GM12878 (cell line): ENCODE measurements around the gene ERP27. TPM values are rescaled to one million over a fixed set of nuclear protein-coding genes. Genes with fewer than 3 reads are reported as not detected.
A peak's percentile ranks its signal among the peaks of the same experiment; 100 is the strongest.

ENCODE experiments used
- ATAC-seq: fragments of 200-7000 bp; cut with Tn5 transposase; 3 replicates; pipeline ENCODE4 v1.9.1; 2020; ENCODE audit warnings: mild to moderate bottlenecking, moderate library complexity
- BruUV-seq: library from RNA; stranded (reverse); fragments of 400-500 nt; replicated peaks from 2 replicates; lab custom pipeline; 2021; lab: Mats Ljungman, UMichigan
- CTCF ChIA-PET: fragments of 300-600 bp; sonication (Branson Sonifier 250); formaldehyde crosslinking; extraction: SDS; loops from one replicate; lab custom pipeline; 2021; ENCODE audit warnings: inconsistent platforms; lab: Yijun Ruan, JAX
- POLR2A ChIA-PET: fragments of 350-600 bp; formaldehyde crosslinking; extraction: SDS; loops from one replicate; lab custom pipeline; 2021; ENCODE audit warnings: inconsistent platforms; lab: Charles Lee
- RAD21 ChIA-PET: fragments of 300-600 bp; sonication (Branson Sonifier 250); formaldehyde crosslinking; loops from one replicate; lab custom pipeline; 2023; ENCODE audit warnings: antibody characterized with exemption; ENCODE audit not compliant: unreplicated experiment; lab: Charles Lee
- SMC1A ChIA-PET: fragments of 300-600 bp; sonication (Branson Sonifier 250); formaldehyde crosslinking; loops from one replicate; lab custom pipeline; 2023; ENCODE audit not compliant: unreplicated experiment, uncharacterized antibody; lab: Charles Lee
- DNase-seq: peaks from one replicate; pipeline ENCODE4 v3.0.0-alpha.2; 2011; ENCODE audit warnings: low read depth, low spot score
- FAIRE-seq: peaks from 3 replicates; lab custom pipeline; 2011; peaks lifted over from hg19 to GRCh38; lab: Jason Lieb, UNC
- H2AFZ ChIP-seq: 2 replicates; pipeline ENCODE4 v1.6.0; 2011; ENCODE audit warnings: low read depth, low read length, control low read depth; ENCODE audit not compliant: control insufficient read depth
- H3K27ac ChIP-seq: 2 replicates; pipeline ENCODE4 v1.5.1; 2011; ENCODE audit warnings: control low read depth; ENCODE audit not compliant: control insufficient read depth, insufficient read depth
- H3K27me3 ChIP-seq, 2 experiments: replicated peaks in 1 of 2; 2 replicates each; pipeline versions ENCODE4 v1.6.0 to v1.6.1; 2011; ENCODE audit warnings: low read length in 1 of 2; ENCODE audit not compliant: control insufficient read depth in 2 of 2, insufficient read depth in 2 of 2
- H3K36me3 ChIP-seq, 2 experiments: 2 replicates each; pipeline ENCODE4 v1.5.1; 2011; ENCODE audit warnings: low read length in 1 of 2; ENCODE audit not compliant: control insufficient read depth in 2 of 2, insufficient read depth in 2 of 2
- H3K4me1 ChIP-seq: 2 replicates; pipeline ENCODE4 v1.6.1; 2011; ENCODE audit warnings: mild to moderate bottlenecking, low read length, moderate library complexity, mixed read lengths; ENCODE audit not compliant: control insufficient read depth, insufficient read depth
- H3K4me2 ChIP-seq: 2 replicates; pipeline ENCODE4 v1.6.0; 2011; ENCODE audit warnings: control low read depth; ENCODE audit not compliant: control insufficient read depth, insufficient read depth
- H3K4me3 ChIP-seq: fragments of 200-600 bp; sonication (generic); 2 replicates; pipeline ENCODE4 v1.5.1; 2016
- H3K79me2 ChIP-seq: 2 replicates; pipeline ENCODE4 v1.6.0; 2011; ENCODE audit warnings: low read length; ENCODE audit not compliant: control insufficient read depth, insufficient read depth
- H3K9ac ChIP-seq: 2 replicates; pipeline ENCODE4 v1.8.0; 2011; ENCODE audit warnings: low read length, control low read depth, mixed read lengths; ENCODE audit not compliant: control insufficient read depth, insufficient read depth
- H3K9me3 ChIP-seq: replicated peaks from 3 replicates; pipeline ENCODE4 v1.5.1; 2011; ENCODE audit warnings: mild to moderate bottlenecking, low read length; ENCODE audit not compliant: control insufficient read depth, insufficient read depth
- H4K20me1 ChIP-seq: 2 replicates; pipeline ENCODE4 v1.6.0; 2011; ENCODE audit not compliant: control insufficient read depth, insufficient read depth
- BCL11A ChIP-seq: IDR thresholded peaks from 2 replicates; pipeline ENCODE4 v1.6.1; 2011; ENCODE audit warnings: low read depth, low read length
- E2F4 ChIP-seq: IDR thresholded peaks from 2 replicates; pipeline ENCODE4 v1.6.1; 2012; ENCODE audit warnings: low read depth, low read length, improper control_type of control experiment
- FOXK2 ChIP-seq: fragments of 450-650 bp; IDR thresholded peaks from 2 replicates; pipeline ENCODE4 v1.6.1; 2017; ENCODE audit warnings: mild to moderate bottlenecking, moderate library complexity
- HCFC1 ChIP-seq: fragments of 150-350 bp; IDR thresholded peaks from 2 replicates; pipeline ENCODE4 v1.6.1; 2014; ENCODE audit warnings: low read length
- MAX ChIP-seq: IDR thresholded peaks from 2 replicates; pipeline ENCODE4 v1.6.1; 2012; ENCODE audit warnings: low read depth, low read length, improper control_type of control experiment
- NKRF ChIP-seq: fragments of 450-650 bp; conservative IDR thresholded peaks from 2 replicates; pipeline ENCODE4 v1.6.1; 2017; ENCODE audit warnings: mild to moderate bottlenecking, moderate library complexity
- POLR2A ChIP-seq: IDR thresholded peaks from 2 replicates; pipeline ENCODE4 v1.6.1; 2011; ENCODE audit warnings: low read depth, mild to moderate bottlenecking, low read length
- SMAD5 ChIP-seq: IDR thresholded peaks from 2 replicates; pipeline ENCODE4 v1.6.1; 2016; ENCODE audit warnings: antibody characterized with exemption, low read depth
- SMC3 ChIP-seq: IDR thresholded peaks from 2 replicates; pipeline ENCODE4 v1.6.1; 2011; ENCODE audit warnings: low read length, improper control_type of control experiment, borderline replicate concordance
- SREBF1 ChIP-seq: IDR thresholded peaks from 2 replicates; pipeline ENCODE4 v1.6.1; 2012; ENCODE audit warnings: mild to moderate bottlenecking, low read length
- SUZ12 ChIP-seq: fragments of 200-600 bp; sonication (generic); IDR thresholded peaks from one replicate; pipeline ENCODE4 v1.6.1; 2018; ENCODE audit warnings: antibody characterized with exemption, mild to moderate bottlenecking; ENCODE audit not compliant: unreplicated experiment
- TARDBP ChIP-seq: IDR thresholded peaks from 2 replicates; pipeline ENCODE4 v1.6.1; 2016; ENCODE audit warnings: borderline replicate concordance
- TCF7 ChIP-seq: IDR thresholded peaks from 2 replicates; pipeline ENCODE4 v1.6.1; 2014; ENCODE audit warnings: antibody characterized with exemption, borderline replicate concordance
- USF1 ChIP-seq: IDR thresholded peaks from 2 replicates; pipeline ENCODE4 v1.6.1; 2011; ENCODE audit warnings: borderline replicate concordance, low read depth, mild to moderate bottlenecking, moderate library complexity, mixed read lengths, low read length; ENCODE audit not compliant: insufficient read depth; ENCODE audit errors: extremely low read length
- WGBS: methylation state at CpG from one replicate; pipeline ENCODE4 v1.1.6; 2016; ENCODE audit warnings: low lambda C conversion rate; ENCODE audit not compliant: insufficient replicate concordance, insufficient coverage; ENCODE audit errors: missing lambda C conversion rate; 5-methylcytosine and 5-hydroxymethylcytosine counted together
- in situ Hi-C: fragments of 300-500 bp; cut with MboI; formaldehyde crosslinking; loops from 9 replicates; pipeline ENCODE4 v1.14.3; 2018; ENCODE audit warnings: mixed read lengths
- intact Hi-C: fragments of 100-400 bp; cut with micrococcal nuclease; formaldehyde crosslinking; loops from one replicate; pipeline ENCODE4 v1.14.2; 2022; ENCODE audit not compliant: unreplicated experiment
- polyA plus RNA-seq, 11 experiments: library from polyadenylated mRNA; depleted of rRNA in 4 of 11; unstranded in 6 of 11; stranded (reverse) in 5 of 11; fragments of >200 nt; fragmentation: Nextera tagmentation in 4 of 11; fragmentation: Illumina TruSeq in 1 of 11; extraction: Ambion mirVana in 4 of 11; extraction: Trizol in 1 of 11; gene quantifications; 1 replicate in 1 of 11; 2 replicates in 10 of 11; pipeline versions ENCODE4 v1.2.1 to v1.2.3, GENCODE V29; 2011 to 2016; ENCODE audit warnings: inconsistent platforms in 2 of 11, missing spikeins in 2 of 11, low read depth in 1 of 11
- total RNA-seq, 4 experiments: library from RNA; depleted of rRNA in 3 of 4; stranded (reverse); fragments of >200 nt in 3 of 4; fragmentation: Illumina TruSeq in 1 of 4; extraction: Trizol in 1 of 4; gene quantifications; 2 replicates each; pipeline versions ENCODE4 v1.2.1 to v1.2.3, GENCODE V29; 2013 to 2021
- TF ChIP-seq, protein P1 (sequence below): IDR thresholded peaks from 2 replicates; pipeline ENCODE4 v1.6.1; 2011; ENCODE audit warnings: borderline replicate concordance, low read depth, mild to moderate bottlenecking, moderate library complexity, low read length; ENCODE audit not compliant: insufficient read depth, poor library complexity, severe bottlenecking
- TF ChIP-seq, protein P2 (sequence below): IDR thresholded peaks from 2 replicates; pipeline ENCODE4 v1.6.1; 2012; ENCODE audit warnings: low read length, inconsistent platforms

Gene ERP27
- total and polyA plus RNA-seq, 10 of the 15 experiments (the other 5 are each of a cell fraction or from before 2014, with no cell fraction given), result 0.91 to 2.4 (median 1.4) TPM

- CTCF ChIA-PET, result interaction anchor here (1.3 to 4.6 kb wide), 5 partner anchors 13 to 34 kb away, joined by 3 to 15 read pairs (median 6); partner anchors contain the start of gene ERP27
- Histone ChIP-seq H3K4me1 (peaks cover 3% of the 10 kb centered on the region), H3K9ac (peak within 1 kb of the TSS; percentile 97), H3K36me3 (no peaks in the 10 kb centered on the region), H2AFZ (peak within 1 kb of the TSS; percentile 85), H3K9me3 (no peaks in the 10 kb centered on the region), H4K20me1 (no peaks in the 10 kb centered on the region), H3K79me2 (peaks cover 63% of the 10 kb centered on the region), H3K4me2 (peak within 1 kb of the TSS; percentile 93), H3K27me3 (no peaks in the 10 kb centered on the region), H3K27ac (peak within 1 kb of the TSS; percentile 94), H3K4me3 (peak within 1 kb of the TSS; percentile 80)
- peak; percentile 87 for DNase-seq
- intact Hi-C loops (loop anchor here (2.0 kb wide), 3 partner anchors 15 to 191 kb away; a partner anchor contains a TSS), in situ Hi-C loops (loop anchor here (25.0 kb wide), 1 partner anchor 574 kb away; no protein-coding TSS in a partner anchor)
- peak; percentile 66 for ATAC-seq
- no peak for FAIRE-seq
- TSS peak; percentile 90 for BruUV-seq
- POLR2A ChIA-PET, result interaction anchor here (1.0 to 1.7 kb wide), 3 partner anchors 11 to 592 kb away, joined by 3 to 11 read pairs (median 11); no protein-coding TSS in a partner anchor
- 1% methylated on average over 14 of the region's 14 CpGs for WGBS
- RAD21 ChIA-PET, result interaction anchor here (0.8 to 4.7 kb wide), 6 partner anchors 10 to 191 kb away, joined by 3 to 25 read pairs (median 6); partner anchors contain the start of genes C12orf60 and WBP11
- SMC1A ChIA-PET, result interaction anchor here (0.8 to 3.3 kb wide), 12 partner anchors 10 to 188 kb away, joined by 3 to 14 read pairs (median 4); a partner anchor contains a TSS
- peak; percentile 50; the same call in 1 of the 2 replicates for TF ChIP-seq SMAD5
- no peak for TF ChIP-seq USF1
- no peak for TF ChIP-seq HCFC1
- TF ChIP-seq TARDBP, result no peak
- 0 out of 2 replicates have a peak, but pooled peaks have one; percentile 54 for TF ChIP-seq NKRF
- TF ChIP-seq E2F4, result no peak
- TF ChIP-seq, protein P1, sequence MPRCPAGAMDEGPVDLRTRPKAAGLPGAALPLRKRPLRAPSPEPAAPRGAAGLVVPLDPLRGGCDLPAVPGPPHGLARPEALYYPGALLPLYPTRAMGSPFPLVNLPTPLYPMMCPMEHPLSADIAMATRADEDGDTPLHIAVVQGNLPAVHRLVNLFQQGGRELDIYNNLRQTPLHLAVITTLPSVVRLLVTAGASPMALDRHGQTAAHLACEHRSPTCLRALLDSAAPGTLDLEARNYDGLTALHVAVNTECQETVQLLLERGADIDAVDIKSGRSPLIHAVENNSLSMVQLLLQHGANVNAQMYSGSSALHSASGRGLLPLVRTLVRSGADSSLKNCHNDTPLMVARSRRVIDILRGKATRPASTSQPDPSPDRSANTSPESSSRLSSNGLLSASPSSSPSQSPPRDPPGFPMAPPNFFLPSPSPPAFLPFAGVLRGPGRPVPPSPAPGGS, result peak; percentile 64
- no peak for TF ChIP-seq SREBF1
- no peak for TF ChIP-seq TCF7
- TF ChIP-seq POLR2A, result peak; percentile 77
- TF ChIP-seq MAX, result no peak; the same call in 1 of the 2 replicates
- TF ChIP-seq FOXK2, result no peak
- TF ChIP-seq BCL11A, result 0 out of 2 replicates have a peak, but pooled peaks have one; percentile 18
- TF ChIP-seq, protein P2, sequence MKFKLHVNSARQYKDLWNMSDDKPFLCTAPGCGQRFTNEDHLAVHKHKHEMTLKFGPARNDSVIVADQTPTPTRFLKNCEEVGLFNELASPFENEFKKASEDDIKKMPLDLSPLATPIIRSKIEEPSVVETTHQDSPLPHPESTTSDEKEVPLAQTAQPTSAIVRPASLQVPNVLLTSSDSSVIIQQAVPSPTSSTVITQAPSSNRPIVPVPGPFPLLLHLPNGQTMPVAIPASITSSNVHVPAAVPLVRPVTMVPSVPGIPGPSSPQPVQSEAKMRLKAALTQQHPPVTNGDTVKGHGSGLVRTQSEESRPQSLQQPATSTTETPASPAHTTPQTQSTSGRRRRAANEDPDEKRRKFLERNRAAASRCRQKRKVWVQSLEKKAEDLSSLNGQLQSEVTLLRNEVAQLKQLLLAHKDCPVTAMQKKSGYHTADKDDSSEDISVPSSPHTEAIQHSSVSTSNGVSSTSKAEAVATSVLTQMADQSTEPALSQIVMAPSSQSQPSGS, result peak; percentile 18; the same call in 1 of the 2 replicates
- TF ChIP-seq SMC3, result no peak
- TF ChIP-seq SUZ12, result no peak
These were observed 23.3 kb upstream of the ERP27 start, which contains the start of gene ARHGDIB for GRCh38 chr12:14961466-14962152. ARHGDIB (minus strand) TSS chr12:14961601; CDS start chr12:14950712, 10,889 bp downstream.
